ENCODE measurements around the gene SFRP5.
A peak's percentile ranks its signal among the peaks of the same experiment; 100 is the strongest.

Gene SFRP5

DNA sequence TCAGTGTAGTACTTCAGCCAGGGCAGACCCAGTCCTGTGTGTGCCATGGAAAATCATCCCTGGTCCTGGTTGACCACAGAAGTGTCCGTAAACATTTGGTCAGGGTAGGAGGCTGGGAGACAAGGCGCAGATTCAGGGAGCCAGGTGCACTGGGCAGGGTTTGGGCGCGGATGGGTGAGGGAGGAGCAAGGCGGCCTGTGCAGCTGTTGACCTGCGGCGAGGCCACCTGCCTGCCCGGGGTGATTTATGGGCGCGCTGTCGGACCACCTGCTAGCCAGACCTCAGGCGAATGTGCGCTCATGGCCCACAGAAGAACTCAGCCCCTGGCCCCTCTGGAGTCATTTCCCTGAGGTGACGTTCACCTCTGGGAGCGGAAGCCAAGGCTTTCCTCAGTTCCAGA, 6.6 kb downstream of the SFRP5 start:
- DNase-seq (ENCODE audit: low read depth): no peak

DNA sequence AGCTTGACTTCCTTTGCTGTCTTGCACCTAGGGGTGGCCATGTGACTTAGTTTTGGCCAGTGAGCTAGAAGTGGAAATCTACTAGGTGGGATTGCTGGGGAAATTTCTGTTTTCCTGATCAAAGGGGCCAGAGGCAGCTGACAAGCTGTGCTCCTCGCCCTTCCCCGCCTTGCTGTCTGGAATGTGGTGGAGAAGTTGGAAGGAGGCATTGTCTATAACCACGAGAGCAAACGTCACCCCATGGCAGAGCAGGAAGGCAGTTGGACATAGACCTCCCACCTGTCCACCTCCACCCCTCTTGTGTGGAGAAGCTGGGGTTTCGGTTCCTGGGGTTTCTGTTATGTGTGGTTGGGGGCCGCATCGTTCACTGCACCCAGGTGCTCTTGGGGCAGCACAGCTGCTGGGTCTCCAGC, 7.3 kb downstream of the SFRP5 start:
- no peak for DNase-seq (ENCODE audit: low read depth)

DNA sequence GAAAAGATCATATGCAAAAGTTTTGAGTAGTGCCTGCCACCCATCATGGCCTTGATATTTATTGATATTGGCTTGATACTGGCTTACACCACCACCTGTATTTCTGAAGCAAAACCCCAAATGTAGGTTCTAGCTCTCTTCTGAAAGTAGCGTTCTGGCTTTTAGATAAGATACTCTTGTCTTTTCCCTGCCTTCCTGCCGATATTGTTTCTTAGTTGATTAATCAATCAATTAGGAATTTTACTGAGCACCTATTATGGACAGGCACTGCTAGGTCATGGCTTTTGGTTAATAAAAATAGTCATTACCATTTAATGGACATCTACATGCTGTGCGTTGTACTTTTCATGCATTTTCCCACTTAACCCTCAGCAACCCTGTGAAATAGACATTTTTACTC, 7.9 kb downstream of the SFRP5 start:
- DNase-seq (ENCODE audit: low read depth): no peak

DNA sequence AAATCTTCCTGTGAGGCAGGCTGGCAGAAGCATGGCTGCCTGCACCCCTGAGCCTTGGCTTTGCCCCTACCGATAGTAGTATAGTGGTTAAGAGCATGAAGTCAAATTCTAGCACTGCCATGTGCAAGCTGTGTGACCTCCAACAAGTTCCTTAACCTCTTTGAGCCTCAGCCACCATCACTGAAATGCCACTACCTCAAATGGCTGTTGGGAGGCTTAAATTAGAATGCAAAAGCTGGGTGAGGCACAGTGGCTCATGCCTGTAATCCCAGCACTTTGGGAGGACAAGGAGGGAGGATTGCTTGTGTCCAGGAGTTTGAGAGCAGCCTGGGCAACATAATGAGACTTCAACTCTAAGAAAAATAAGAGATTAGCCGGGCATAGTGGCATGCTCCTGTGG, 8.4 kb downstream of the SFRP5 start:
- DNase-seq (ENCODE audit: low read depth): no peak

DNA sequence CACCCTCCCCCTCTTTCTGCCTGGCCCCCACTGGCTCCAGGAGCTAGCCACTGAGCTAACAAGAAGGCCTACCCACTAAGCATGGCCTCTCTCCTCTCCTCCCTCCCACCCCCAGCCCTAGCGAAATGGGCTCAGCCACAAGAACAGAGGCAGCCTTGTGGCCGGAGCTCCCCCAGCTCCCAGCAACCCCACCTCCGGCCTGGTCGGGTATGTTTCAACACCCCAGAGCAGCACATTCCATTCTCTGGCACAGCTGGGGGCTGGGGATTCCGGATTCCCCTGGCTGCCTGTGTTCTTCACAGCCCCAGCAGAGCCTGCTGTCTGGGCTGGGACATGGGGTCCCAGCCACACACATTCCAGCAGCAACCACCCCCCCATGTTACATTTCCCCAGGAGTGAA, 9.0 kb downstream of the SFRP5 start:
- peak; percentile 47 for DNase-seq (ENCODE audit: low read depth)

DNA sequence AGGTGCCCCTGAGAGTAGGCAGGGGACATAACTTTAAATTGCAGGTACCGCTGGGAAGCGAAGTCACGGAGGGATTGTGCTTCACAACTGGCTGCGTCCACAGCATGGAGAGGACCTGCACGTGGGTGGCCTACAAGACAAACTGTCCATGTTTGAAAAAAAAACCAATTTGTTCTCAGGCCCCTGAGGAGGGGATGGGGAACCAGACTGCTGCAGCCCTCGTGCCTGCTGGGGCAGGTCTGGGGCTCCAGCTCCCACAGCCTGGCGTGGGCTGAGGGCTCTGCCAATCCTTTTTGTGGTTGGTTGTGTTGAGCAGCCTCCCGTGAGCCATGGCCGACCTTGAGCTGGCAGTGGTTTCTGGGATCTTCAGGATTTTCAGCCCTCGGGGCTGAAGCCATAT, 9.7 kb downstream of the SFRP5 start:
- no peak for DNase-seq (ENCODE audit: low read depth)

DNA sequence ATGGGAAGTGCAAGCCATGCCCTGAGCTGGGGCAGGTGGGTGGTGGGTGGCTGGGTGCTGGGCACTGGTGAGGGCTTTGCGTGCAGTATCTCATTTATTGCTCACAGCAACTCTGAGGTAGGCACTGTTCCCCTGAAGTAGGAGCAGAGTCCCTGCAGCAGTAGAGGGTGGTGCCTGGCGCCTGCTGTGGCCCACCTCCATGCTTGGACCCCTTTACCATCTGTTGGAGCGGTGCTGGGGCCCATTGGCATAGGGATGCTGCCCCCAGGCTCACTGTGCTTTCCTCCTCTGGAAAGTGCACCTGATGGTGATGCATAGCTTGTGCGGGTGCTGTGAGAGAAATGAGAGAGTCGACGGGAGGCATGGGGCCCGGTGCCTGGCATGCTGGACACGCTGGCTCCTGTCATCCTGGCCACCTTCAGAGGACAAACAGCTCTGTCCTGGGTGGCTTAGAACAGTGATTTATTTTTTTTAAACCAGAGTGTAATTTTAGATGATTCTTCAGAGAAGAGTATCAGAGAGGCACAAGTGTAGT, 10.4 kb downstream of the SFRP5 start:
- no peak for DNase-seq (ENCODE audit: low read depth)

DNA sequence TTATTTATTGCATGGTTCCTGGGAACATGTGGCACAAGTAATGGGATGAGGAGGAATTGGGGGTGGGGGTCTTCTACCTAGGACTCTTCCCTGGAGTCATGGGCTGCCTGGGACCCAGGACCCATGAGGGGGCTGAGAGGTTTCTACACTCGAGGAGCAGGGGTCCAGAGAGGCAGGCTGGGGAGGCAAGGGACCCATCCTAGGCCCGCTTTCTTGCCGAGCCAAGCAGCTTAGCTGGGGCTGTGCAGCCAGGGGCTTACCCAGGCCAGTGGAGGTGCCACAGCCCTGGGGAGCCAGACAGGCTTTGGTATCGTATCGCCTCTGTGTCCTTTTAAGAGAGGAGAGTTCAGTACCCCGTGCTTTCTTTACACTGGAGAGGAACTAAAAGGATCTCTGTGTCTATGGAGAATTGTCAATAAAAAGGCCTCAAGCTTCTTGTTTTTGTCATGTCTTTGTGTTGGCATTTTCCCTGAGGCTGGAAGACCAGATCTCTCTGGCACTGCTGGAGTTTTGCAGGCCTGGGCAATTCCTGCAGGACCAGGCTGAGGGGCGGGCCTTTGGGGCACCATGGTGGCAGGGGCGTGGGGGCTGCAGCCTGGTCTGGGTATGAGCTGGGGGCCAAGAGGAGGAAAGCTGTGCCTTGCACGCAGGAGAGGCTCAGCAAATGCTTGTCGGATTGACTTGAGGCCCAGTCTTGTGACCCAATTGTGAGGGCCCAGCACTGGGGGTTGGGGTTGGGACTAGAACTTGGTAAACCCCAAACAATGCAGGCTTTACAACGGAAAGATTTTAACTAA, 11.1 kb downstream of the SFRP5 start:
- DNase-seq (ENCODE audit: low read depth): no peak

DNA sequence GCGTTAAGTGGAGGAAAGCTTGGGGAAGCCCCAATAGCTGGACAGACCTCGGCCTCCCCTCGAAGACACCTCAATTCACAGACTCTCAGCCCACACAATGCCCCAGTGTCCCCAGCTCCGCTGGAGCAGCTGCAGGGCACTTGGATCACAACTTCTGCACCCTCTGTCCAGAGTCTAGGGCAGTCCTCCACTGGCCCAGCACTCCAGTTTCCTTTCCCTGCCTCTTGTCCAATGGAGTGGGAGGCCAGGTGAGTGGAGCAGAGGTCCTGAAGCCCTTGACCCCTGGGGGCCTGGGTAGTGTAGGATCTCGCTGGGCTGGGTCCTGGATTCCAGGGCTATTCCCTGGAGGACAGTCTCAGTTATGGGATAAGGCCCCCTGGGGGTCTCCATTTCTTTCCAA, 11.9 kb downstream of the SFRP5 start:
- no peak for DNase-seq (ENCODE audit: low read depth)

DNA sequence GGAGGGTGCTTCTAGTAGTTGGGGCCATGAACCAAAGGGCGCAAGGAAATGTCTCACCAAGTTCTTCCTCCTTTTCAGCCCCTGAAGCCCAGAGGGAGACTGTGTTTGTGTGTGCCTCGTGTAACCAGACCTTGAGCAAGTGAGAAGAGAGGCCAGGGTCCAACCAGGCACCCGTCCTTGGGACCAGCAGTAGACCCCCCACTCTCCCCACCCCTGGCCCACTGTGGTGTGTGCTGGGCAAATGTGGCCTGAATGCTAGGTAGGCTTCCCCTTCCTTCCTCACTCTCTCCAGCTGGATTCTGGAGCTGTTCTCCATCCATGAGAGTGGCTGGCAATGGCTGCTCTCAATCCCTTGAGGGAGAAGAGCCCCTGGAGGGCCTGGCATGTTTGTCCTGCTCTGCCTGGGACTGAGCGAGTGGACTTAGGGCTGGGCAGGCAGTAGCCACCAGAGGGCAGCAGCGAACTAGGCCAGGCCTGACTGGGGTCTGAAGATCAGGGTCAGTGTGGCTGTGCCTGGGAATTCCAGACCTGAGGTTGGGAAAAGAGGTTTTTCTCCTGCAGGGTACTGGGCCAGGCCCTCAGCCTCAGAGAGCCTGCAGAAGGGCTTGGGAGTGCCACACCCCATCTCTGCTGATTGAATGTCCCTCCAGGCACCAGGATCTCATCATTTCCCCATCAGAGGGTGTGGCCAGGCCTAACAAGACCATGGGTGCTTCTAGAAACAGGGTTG, 12.5 kb downstream of the SFRP5 start:
- DNase-seq (ENCODE audit: low read depth): peak; percentile 52

DNA sequence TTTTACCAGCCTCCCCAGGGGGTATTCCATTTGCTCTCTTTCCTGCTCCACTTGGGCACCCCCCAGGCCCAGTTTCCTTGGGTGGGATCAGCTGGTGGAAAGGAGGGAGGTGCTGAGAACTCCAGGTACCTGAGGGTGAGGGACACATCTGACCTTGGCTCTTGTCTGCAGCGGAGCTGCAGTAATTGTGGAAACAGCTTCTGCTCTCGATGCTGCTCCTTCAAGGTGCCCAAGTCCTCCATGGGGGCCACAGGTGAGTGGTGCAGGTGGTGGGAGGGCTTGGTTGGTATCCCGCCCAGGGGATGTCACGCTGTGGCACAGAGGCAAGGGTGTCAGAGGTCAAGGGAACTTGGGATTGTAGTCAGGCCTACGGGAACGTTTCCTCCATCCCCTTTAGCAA, 14.3 kb downstream of the SFRP5 start:
- no peak for DNase-seq (ENCODE audit: low read depth)

DNA sequence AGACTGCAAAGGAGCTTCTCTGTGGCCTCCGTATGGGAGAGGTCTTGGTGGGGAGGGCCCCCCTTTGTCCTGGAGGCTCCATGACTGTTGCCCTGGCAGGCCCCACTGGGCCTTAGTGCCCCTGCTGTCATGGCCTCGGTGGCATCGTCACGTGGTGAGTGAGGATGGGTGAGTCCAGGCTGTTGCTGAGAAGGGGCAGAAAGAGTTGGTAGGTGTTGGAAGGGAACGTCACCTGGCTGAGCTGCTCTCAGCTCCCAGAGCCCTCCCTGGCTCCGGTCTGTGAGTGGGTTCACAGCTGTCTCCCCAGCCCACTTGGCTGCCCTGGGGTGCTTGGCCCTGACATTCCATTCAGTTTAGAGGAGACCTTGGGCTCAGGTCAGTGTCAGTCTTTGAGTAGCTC, 16.1 kb downstream of the SFRP5 start:
- no peak for DNase-seq (ENCODE audit: low read depth)

DNA sequence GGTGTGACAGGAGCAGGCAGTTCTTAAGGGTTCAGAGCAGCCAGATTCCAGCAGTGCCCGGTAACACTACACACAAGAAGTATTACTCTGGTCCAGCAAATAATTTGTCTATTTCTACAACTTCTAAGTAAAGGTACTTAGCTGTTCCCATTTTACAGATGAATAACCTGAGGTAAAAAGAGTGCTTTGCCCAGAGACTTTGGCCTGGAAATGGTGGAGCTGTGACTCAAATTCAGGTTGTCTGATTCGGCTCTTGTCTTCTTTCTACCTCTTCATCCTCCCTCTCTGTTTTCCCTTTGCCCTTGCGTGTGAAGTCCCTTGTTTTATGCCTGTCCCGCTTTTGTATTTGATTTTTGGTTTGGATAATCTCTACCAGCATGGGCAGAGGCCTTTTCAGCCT, 17.1 kb downstream of the SFRP5 start:
- no peak for DNase-seq (ENCODE audit: low read depth)

DNA sequence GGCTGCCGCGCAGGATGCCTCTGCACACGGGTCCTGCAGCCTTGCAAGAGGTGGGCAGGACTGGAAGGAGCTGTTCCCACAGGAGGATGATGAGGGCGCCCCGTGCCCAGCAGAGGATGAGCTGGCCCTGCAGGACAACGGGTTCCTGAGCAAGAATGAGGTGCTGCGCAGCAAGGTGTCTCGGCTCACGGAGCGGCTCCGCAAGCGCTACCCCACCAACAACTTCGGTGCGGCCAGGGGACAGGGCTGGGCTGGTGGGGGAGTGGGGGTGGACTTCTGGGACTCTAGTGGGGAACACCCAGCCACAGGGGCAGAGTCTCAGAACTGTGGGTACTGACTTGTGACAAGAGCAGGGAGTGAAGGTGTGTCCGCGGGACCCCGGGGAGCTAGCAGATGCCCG, 18.8 kb downstream of the SFRP5 start:
- DNase-seq (ENCODE audit: low read depth): no peak

DNA sequence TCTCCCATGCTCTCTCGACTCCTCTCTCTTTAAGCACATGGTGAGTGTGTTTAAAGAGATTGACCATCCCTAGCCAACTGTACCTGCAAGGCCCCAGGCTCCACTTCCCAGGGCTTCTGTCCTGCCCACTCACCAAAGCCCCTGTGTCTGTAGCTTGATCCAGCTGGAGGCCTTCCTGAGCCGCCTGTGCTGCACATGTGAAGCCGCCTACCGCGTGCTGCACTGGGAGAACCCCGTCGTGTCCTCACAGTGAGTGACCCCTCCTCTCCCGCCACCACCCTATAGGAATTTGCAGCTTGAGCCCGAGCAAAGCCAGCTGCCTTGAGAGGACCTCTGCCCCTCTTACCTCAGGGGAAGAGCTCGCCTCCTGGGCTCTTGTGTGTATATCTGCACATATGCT, 23.7 kb downstream of the SFRP5 start:
- no peak for DNase-seq (ENCODE audit: low read depth)

DNA sequence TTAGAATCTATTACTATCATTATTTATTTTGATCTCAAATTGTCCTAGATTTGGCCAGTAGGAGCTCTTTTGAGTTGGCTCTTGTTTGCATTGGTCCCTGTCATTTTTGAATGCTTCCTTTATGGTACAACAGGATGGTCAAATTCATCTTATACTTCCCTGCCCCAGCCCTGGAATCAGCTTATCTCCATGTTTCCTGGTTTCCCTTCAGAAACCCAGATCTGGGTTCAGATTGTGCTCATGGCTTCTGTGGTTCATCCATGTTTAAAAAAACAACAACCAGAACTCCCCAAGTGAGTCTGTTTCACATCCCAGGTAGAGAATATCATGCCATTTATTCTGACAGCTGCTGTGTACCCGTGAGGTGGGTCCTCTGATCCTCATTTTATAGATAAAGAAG, 24.2 kb downstream of the SFRP5 start:
- no peak for DNase-seq (ENCODE audit: low read depth)

DNA sequence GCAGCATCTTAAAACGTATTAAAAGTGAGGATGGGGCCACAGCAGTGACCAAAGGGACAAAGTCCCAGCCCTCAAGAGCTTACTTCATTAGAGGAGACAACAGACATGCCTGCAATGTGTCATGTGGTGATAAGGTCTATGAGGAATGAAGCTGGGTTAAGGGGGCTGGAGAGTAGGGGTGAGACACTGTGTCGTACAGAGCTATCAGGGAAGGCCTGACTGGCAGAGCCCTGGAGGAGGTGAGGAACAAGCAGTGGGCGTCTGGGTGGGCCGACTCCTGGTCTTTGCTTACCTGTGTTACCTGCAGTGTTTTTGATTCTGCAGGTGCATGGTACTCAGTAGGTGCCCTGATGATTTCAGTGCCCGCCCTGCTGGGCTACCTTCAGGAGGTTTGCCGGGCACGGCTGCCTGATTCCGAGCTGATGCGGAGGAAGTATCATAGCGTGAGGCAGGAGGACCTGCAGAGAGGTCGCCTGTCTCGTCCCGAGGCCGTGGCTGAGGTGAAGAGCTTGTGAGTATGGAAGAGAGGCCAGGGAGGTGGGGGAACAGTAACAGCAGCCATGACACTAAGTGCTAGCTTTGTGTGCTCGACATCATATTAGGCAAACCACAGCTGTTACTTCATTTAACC, 27.3 kb downstream of the SFRP5 start:
- DNase-seq (ENCODE audit: low read depth): no peak

DNA sequence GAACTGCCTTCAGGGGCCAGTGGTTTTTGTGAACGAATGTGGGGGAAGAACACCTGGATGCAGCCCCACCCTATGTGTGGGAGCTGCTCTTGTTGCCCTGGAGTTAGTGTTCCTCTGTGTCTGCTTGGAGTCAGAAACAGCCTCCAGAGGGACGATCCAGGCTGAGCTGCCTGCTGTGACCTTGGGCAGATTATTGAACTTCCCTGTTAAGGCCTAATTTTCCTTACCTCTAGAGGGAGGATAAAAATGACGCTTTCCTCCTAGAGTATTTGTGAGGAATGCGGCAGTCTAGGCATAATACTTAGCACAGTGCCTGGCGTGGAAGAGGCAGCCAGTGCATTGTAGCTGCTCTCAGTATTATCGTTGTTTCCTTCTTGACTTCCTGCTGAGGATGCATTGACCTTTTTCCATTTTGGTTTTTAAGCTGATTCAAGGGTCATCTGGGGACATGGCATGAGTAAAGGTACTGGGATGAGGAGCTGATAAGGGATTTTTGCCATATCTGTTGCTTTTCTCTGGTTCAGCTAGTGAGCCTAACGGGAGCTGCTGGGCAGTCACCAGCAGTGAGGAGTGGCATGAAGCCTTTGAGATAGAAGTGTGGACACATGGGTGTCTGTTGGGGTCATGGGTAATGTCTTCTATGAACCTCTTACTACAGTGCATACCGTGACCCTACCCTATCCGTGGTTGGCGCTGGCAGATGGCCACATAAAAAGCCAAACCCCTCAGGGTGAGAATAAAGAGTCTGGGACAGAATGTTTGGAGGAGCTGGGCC, 28.4 kb downstream of the SFRP5 start:
- DNase-seq (ENCODE audit: low read depth): no peak

DNA sequence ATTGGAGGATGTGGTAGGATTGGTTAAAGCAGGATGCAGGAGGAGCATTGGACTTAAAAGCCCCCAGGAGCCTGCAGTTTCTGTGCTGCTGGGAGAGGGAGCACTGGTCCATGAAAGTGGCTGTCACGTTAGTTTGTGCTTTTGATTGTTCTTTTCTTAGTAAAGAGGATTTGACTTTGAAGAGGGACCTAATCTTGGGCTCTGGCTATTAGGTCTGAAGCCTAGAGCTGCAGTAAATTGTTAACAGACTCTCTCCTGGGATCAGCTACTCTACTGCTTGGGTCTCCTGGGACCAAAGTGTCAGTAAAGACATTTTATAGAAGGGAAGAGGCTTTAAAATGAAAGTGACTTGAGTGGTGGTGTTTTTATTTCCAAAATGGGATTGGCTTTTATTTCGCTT, 31.2 kb downstream of the SFRP5 start:
- no peak for DNase-seq (ENCODE audit: low read depth)

DNA sequence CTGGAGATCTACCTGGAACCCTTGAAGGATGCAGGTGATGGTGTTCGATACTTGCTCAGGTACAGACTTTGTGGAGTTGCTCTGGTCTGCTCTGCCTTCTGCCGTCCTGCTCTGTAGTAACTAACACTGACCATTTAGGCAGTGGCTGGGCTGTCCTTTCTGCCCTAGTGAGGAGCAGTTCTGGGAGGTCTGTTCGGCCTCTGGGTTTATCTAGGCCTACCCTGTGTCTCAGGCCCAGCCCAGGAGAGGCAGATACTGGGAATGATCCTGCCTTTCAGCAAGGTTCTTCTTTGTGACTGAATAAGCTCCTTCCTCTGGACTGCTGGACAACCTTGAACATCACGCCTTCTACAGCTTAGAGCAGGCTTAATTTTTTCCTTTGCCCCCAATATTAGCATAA, 33.2 kb downstream of the SFRP5 start:
- DNase-seq (ENCODE audit: low read depth): no peak

DNA sequence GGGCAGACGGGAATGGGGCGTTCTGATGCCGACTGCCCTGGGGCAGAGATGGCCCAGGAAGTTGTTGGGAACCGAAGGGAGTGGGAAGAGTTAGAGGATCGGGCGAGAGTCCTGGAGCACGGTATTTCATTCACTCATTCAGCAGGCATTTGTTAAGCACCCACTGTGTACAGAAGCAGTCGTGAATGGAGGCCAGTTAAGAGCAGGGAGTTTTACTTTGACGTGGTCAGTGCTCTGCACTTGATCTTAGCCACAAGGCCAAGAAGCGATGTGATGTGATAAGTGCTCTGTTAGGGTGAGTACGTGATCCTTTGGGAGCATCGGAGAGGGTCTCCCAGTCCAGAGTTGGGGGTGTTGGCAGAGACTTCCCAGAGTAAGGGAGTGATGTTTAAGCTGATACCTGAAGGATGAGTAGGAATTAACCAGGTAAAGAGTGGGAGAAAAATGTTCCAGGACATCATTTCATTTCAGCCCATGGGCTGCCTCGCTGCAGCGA, 34.0 kb downstream of the SFRP5 start:
- no peak for DNase-seq (ENCODE audit: low read depth)
